HUDEP-2 (cell line): ENCODE results near the gene FARS2.

ENCODE experiments used
- DNase-seq, 76 experiments: peaks; one replicate each; lab custom pipeline; 2025; ENCODE audit not compliant: unreplicated experiment in 76 of 76; lab: John Stamatoyannopoulos, UW

The FARS2 gene

DNA sequence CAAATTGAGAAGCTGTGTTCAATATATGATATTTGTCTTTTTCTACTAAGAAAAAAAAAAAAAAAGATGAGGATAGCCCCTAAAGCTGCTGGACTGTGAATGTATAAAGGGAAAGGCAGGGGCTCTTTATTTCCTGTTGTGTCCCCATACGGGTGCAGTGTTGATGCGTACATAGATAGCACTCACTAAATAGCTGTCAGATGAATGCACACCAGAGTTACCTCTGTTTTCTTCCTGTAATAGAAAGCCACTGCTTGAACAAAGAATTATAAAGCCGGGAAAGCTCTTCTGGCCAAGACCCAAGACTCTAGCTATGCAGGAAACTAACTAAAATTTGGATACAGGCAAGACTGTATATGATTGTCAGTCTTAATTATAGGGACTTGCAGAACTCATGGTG, 260.0 kb downstream of the FARS2 start:
- DNase-seq: no peak

DNA sequence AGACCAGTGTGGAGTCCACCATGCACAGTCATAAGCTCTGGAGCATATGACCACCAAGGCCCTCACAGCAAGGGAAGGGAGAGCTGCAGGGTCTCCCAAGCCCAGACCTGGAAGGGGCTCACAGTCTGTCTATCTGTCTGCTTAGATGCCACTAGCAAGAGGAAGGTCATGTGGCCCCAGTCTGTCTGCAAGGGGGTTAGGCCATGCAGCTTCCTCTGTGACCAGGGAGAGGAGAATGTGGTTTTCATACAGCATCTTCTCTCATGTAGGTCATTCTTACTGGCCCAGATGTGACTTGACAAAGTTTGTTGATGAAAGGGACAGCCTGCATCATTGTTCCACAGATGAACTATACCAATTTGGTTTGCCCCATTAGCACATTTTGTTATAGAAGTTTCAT, 260.8 kb downstream of the FARS2 start:
- no peak for DNase-seq

DNA sequence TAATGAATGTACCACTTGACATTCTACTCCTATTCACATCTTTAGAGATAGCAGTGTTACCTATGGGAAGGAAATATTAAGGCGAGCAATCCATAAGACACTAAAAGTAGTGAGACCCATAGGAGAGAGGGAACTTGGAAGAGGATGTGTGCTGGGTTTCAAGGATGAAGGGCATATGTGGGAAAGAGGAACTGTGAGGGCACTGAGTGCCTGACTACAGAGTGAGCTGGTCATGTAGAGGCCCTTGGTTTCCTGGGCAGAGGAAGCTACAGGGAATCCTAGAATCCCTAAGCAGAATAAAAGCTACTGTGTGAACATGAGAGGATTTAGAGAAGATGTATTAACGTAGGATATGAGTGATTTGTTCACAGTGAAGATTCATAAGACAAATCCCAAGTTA, 262.8 kb downstream of the FARS2 start:
- no peak for DNase-seq

DNA sequence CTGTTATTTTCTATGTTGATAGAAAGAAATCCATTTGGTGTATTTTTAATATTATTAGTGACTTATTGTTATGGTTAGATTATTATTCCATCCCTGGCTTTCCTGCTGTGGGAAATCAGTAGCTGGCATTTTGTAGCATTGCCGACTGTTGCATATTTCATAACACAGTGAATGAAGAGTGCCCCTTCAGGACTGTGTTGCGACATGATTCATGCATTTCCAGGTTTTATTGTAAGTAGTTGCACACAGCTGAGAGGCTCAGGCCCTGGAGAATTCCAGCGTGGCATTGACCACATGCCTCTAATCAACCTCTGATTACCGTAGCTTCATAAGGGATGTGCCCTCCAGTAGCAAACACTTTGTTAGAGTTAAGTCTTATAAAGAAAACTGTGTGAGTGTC, 263.9 kb downstream of the FARS2 start:
- no peak for DNase-seq

DNA sequence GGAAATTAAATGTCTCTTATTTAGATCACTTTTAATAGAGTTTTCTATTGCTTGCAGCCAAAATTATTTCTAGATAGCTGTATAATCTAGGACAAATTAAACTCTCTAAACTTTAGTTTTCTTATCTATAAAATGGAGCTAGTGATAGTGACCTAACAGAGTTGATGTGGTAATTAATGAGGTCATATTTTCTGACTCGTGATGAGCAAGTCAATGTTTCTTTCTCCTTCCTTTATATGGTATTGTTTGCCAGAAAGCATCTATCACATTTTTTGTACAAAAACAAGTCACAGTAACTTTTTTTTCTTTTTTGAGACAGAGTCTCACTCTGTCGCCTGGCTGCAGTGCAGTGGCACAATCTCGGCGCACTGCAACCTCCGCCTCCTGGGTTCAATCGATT, 267.7 kb downstream of the FARS2 start:
- no peak for DNase-seq

DNA sequence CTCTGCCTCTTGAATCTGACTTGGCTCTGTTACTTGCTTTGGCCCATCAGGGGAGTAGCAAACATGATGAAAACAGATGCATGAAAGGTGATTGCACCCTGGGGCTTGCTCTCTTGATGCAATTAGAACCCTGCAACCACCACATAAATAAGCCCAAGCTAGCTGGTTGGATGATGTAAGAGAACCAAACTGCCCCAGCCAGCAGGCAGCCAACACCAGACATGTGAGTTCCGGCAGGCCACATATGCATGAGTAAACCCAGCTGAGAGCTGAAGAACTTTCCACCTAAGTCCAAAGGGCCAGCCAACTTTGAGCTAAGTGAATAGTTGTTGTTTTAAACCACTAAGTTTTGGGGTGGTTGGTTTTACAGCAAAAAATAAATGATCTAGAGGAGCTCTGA, 268.4 kb downstream of the FARS2 start:
- no peak for DNase-seq

DNA sequence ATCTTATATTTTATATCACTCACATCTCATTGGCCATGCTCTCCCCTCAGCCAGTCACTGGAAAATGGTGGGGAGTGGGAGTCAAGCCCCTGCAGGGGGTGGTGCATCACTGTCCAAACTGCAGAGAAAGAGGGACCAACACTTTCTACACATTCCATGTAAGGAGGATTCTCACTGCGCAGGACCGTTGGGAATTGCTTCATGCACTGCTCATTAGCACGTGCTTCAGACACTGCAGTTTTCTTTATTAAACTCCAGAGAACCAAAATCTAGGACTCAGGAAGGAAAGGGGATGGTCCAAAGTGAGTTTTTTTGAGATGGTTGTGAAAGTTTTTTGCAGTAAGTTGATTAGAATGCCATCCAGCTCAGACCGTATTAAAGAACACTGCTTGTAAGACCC, 269.8 kb downstream of the FARS2 start:
- no peak for DNase-seq

DNA sequence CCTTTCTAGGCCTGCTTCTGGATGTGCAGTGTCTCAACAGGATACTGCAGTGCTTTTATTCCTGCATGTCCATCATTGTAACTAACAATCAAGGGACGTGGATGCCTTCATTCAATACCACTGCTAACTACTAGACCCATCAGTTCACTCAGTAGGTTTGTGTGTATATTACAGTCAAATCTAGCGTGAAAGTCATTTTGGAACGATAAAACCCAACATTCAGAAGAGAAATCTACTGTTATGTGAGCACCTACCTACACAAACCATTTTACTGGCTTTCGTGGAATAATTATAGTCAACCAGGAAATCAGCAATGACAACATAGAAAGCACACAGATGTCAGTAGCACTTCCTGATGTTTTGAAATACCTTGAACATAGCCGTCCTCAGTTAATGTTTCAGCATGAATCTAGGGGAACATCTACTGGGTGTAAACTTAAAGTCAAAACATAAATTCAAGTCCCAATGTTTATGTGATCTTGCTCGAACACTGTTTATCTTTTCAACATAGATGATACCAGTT, 270.6 kb downstream of the FARS2 start:
- DNase-seq: no peak

DNA sequence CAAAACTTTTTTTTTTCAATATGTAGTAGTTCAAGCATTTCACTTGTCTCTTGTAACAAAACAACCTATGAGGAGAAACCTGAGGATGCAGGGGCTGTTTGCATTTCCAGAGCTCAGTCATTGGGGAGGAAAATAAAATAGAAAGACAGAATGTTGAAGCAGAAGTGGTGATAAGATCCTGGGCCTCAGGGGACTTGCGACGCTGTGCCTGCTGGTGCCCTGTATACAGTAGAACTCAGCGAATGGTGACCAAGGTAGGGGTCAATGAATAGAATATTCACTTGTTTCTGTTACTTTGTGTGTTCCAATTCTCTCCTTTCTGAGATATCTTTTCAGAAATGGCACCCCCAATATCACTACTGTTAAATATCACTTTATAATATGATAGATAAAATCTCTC, 271.6 kb downstream of the FARS2 start:
- DNase-seq: no peak

DNA sequence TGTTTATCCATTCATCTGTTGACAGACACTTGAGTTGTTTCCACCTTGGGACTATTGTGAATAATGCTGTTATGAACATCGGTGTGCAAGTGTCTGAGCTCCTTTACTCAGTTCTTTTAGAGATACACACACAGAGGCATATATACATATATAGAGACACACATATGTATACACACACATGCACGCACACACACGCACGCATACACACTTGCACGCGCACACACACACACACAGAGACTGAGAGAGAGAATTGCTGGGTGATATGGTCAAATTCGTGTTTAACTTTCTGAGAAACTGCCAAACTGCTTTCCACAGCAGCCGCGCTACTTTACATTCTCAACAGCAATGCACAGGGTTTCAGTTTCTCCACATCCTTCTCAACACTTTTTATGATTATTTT, 273.3 kb downstream of the FARS2 start:
- DNase-seq: no peak

DNA sequence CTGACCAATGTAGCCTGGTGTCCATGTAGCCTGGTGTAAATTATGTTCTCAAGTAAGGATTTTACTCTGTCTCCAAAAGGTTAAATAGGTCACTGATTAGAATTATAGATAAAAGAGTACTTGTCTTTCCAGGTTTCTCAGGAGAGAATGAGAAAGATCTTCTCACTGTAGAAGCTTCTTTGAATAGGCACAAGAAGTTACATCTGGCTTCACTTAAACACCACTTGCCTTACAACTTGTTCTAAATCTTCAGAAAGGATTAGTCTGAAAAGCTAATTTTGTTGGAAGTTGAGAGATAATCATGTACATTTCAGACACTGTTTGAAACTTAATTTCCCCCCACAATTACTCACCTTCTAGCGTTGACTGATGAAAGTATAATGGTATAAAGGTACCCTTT, 275.3 kb downstream of the FARS2 start:
- DNase-seq: no peak

DNA sequence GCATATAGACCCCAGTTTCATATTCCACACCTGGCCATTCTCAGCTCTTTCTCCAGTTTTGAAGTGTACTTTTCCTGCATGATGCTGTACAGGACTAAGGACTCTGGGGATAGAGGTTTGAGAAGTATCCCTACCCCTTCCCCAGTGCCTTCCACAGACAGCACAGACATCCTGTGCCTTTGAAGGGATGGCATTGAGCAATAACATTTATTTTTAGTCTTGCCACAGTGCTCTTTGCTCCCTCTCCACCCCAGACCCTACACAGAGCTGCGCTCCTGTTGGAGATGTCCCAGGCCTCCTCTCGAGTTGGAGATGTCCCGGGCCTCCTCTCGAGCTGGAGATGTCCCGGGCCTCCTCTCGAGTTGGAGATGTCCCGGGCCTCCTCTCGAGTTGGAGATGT, 275.8 kb downstream of the FARS2 start:
- no peak for DNase-seq

DNA sequence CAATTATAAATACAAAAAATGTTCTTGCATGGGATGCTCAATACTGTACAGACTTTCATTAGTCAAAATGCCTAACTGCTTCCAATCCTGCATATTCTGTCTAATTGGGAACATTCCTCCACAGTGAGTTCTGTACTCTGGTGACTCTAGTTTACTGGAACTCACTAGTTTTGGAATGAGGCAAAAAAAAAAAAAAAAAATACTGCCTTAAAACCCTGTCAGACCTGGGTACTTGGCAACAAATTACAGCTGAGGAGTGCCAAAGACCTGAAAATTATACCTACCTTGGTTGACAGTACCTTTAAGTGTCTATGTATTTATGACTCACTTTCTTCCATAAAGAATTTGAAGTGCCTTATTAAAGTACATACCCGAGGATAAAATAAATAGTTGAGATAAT, 276.7 kb downstream of the FARS2 start:
- DNase-seq: no peak

DNA sequence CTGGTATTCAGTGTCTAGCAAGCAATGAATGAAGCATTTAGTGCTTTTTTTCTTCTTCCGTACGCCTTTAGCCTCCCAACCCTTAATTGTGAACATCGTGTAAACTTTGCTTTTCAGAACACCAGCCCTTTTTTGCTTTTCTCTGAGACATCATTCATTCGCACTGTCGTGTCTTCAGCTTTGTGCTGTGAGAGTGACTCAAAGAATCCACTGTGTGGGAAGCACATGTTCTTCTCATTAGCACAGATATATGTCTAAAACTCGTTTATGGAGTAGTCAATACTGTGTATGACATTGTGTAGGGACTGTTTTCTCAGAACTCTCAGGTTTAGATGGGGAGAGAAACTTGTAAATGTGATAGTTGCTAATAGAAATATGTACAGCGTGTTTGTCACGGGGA, 279.1 kb downstream of the FARS2 start:
- no peak for DNase-seq

DNA sequence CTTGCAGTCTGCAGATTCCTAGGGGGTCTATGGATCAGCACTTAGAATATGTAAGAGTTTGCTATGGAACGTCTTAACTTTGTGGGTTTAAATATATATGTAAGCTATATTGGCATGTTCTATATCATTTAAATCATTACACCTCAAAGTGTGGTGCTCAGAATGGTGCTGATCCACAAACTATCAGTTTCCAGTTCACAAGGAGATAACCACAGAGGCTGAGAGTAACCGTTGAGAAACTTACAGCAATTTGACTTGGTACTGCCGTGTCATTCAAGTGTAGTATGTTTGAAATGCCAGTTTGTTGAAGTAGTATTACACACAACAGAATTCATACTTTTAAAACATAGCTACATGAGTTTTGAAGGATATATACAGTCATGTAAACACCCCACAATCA, 279.7 kb downstream of the FARS2 start:
- DNase-seq: no peak

DNA sequence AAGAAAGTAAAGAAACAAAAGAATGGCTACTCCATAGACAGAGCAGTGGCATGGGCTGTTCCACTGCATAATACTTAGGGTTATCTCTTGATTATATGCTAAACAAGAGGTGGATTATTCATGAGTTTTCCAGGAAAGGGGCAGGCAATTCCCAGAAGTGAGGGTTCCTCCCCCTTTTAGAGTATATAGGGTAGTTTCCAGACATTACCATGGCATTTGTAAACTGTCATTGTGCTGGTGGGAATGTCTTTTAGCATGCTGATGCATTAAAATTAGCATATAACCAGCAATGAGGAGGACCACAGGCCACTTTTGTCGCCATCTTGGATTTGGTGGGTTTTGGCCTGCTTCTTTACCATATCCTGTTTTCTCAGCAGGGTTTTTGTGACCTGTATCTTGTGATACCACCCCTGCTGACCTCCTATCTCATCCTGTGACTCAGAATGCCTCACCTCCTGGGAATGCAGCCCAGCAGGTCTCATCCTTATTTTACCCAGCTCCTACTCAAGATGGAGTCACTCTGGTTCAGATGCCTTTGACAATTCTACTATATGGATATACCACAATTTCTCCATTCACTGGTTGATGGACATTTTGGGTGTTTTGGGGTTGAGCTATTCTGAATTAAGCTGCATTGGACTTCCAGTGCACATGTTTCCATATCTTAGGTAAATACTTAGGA, 280.6 kb downstream of the FARS2 start:
- DNase-seq: no peak

DNA sequence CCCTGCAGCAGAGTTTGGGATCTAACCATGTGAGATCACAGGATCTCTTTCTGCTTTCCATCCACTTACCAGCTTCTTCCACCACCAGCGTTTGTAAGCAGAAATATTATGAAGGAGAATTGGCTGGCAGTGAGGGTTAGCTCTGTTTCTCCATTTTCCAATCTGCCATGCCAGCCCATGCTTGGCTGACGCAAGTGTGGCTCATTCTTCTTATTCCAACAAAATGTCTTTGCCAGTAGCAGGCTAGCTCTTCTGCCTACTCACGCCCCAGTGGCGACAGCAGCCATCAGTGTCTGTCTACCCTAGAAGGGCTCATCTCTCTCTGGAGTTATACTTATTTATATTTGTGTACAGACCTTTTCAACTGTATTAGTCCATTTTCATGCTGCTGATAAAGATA, 286.2 kb downstream of the FARS2 start:
- DNase-seq: no peak

DNA sequence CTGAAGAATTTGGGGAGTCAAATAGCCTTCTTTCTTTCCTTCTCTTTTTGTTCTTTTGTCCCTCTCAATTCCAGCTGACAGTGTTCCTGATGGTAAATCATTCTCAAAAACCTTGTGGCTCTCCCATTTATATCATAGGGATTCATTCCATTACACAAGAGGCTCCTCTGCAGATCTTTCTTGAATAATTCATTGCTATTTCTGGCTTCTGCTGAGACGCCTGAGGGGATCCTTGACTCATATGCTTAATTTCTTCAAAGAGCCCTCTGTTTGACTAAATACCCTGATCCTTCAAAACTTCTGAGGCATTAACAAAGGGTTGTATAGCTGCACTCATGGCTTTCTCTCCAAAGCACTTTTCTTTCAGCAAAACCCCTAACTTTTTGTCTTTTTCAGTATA, 289.3 kb downstream of the FARS2 start:
- DNase-seq: no peak

DNA sequence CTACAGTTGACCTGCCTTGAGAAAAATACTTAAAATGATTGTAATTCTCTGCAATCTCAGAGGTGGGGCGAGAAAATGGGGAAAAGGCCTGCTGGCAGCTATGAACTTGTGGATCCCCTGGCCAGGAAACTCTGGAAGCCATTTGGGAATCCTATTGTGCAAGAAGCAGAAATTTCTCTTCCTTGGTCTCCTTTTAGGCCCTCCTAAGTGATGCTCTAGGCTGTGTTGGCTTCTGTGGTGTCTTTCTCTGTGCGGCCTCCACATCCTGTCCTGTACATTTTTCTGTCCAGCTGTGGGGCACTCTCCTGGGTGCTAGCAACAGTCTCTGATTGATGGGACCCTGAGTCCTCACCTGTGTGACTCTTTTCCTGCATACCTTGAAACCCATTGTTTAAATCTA, 290.9 kb downstream of the FARS2 start:
- DNase-seq: no peak

DNA sequence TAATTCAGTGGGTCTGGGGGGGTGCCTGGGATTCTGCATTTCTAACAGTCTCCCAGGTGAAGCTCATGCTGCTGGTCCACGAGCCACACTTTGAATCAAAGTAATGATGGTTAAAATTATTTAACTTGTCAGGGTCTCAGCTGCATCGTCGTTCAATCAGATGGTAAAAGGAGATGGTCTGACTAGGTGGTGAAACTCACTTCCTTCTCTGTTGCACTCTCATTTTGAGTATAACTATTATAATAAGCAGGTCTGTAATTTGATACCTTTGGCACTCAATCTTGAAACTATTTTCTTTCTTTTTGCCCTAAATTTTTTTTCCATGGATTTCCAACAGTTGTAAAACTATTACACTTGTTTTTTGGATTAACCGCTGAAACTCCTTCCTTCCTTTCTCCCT, 292.5 kb downstream of the FARS2 start:
- no peak for DNase-seq

DNA sequence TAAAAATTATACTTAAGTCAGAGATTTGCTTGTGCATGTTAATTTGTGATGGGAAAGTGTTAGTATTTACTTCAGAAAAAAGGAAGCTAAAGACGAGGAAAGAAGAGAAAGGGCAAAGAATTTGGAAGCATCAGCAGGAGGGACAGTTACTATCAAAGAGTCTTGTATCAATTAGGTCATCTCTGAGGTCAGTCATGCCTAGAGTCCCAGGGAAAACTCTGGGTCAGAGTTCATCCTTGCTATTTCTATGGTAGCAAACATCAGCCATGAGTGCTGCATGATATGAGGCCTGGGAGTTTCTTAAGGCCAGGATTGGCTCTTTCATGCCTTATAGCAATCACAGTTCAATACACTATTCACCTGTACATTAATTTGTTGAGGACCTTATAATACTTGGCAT, 292.9 kb downstream of the FARS2 start:
- no peak for DNase-seq

DNA sequence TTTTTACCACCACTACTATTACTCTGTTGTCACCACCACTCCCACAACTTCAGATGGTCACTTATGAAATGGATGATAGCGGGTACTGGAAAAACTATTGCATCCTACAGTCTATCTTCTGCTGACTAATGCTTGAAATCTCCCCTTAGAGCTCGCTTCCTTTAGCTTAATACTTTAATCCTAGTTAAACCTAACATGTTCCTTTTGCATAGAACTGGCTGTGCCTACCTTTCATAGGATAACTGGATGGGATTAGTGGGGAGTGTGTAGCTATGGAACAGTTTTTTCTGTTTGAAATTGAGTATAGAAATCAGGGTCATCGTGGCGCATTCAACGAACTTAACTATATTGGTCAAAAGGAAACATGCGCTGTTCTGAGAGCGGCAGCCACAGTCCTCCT, 294.7 kb downstream of the FARS2 start:
- DNase-seq: no peak

DNA sequence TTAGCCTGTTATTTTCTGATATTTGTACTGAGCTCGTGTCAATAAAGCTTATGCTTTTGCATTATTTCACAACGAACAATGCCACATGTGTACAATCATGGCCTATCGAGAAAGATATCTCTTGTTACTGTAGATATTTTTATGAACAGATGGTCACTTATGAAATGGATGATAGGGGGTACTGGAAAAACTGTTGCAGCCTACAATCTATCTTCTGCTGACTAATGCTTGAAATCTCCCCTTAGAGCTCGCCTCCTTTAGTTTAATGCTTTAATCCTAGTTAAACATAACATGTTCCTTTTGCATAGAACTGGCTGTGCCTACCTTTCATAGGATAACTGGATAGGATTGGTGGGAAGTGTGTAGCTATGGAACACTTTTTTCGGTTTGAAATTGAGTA, 296.2 kb downstream of the FARS2 start:
- DNase-seq: no peak
